Hematopoietic multipotent progenitor cell treated with erythropoietin and hydrocortisone succinate and interleukin-3 and kit ligand, for 8 days (in vitro differentiated cells): ENCODE measurements around the gene BACE2.

Experiments used
- DNase-seq: peaks from one replicate; pipeline ENCODE4 v3.0.0-alpha.2; 2015

BACE2 gene

DNA sequence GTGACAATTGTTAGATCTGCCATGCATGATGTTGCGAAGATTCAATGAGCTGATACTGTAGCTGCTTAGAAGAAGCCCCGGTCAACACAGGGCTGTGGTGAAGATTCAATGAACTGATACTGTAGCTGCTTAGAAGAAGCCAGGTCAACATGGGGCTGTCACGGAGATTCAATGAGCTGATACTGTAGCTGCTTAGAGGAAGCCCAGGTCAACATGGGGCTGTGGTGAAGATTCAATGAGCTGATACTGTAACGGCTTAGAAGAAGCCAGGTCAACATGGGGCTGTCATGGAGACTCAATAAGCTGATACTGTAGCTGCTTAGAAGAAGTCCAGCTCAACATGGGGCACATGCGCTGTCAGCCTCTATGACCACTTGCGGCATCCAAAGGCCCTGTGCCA lies 18.8 kb upstream of the BACE2 start:
- peak; percentile 40 for DNase-seq

DNA sequence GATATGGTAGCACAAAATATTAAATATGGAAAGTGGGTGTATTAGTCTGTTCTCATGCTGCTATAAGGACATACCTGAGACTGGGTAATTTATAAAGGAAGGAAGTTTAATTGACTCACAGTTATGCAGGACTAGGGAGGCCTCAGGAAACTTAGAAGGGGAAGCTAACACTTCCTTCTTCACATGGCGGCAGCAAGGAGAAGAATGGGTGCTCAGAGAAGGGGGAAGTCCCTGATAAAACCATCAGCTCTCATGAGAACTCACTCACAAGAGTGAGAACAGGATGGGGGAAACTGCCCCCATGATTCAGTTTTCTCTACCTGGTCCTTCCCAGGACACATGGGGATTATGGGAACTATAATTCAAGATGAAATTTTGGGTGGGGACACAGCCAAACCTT lies 15.8 kb upstream of the BACE2 start:
- DNase-seq: no peak

DNA sequence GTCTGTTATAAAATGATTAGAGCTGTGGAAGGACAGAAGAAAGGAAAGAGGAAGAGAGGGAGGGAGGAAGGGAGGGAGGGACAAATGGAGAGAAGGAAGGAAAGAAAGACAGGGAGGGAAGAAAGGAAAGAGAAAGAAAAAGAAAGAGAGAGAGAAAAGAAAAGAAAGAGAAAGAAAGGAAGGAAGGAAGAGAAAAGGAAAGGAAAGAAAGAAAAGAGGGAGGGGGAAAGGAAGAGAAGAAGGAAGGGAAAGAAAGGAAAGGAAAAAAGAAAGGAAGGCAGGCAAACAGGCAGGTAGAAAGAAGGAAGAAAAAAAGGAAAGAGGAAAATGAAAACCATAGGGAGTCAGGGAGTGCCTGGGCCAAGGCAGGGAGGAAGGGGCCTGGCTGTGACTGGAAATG lies 14.5 kb upstream of the BACE2 start:
- no peak for DNase-seq

DNA sequence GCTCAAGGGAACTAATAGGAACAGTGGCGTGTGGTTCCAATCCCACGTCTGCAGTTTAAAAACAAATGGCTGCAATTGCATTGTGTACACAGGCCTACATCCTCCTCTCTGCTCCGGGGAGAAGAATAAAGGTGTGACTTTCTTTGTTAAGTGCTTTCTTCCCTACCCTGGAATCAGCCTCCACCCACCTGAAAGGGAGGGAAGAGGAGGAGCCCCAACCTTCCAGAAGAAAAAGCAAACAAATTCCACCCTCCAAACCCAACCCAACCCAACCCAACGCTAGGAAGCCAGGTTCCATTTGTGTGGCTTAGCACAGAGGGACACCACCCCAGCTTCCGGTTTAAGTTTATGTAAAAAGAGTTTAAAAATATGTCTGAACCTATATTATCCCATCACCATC lies 11.8 kb upstream of the BACE2 start:
- DNase-seq: no peak

DNA sequence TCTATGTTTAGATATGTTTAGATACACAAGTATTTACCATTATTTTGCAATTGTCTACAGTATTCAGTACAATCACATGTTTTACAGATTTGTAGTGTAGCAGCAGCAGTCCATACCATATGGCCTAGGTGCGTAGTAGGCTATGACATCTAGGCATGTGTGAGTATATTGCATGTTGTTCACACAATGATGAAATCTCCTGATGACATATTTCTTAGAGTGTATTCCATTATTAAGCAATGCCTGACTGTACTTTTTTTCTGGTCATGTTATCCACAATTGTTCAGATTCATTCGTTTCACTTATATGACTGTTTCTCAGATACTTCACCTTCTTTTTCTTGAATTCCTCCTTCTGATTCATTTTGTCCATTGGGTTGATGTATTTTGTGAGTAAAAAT lies 9.9 kb upstream of the BACE2 start:
- DNase-seq: no peak

DNA sequence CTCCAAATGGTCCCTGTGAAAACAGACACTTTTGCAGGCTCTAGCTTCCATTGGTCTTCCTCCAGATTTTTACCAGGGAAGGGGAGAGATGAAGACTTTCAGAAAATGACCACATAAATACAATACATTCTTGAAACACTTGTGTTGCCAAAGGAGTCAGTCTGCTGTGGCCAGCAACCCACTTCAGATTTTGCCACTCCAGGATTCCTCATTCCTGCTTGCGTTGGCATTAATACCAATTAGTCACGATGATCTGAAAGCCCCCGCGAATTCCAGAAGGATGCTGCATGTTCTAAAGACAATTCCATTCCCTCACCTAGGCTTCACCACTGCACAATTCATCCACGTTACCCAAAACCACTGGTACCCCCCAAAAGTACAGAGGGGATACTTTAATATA lies 7.9 kb upstream of the BACE2 start:
- no peak for DNase-seq

DNA sequence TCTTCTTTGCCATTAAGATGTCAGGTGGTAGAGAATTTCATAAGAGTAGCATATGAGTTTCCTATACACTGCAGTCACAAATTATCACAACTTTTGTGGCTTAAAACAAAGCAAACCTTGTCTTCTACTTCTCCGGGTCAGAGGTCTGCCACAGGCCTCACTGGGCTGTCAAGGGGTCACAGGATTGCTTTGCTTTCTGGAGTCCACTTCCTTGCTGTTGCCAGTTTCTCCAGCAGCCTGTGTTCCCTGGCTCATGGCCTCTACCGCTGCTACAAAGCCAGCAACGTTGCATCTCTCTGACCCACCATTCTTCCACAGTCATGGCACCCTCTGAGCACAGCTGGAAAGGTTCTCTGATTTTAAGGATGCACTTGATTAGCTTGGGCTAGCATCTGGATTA lies 6.5 kb upstream of the BACE2 start:
- no peak for DNase-seq

DNA sequence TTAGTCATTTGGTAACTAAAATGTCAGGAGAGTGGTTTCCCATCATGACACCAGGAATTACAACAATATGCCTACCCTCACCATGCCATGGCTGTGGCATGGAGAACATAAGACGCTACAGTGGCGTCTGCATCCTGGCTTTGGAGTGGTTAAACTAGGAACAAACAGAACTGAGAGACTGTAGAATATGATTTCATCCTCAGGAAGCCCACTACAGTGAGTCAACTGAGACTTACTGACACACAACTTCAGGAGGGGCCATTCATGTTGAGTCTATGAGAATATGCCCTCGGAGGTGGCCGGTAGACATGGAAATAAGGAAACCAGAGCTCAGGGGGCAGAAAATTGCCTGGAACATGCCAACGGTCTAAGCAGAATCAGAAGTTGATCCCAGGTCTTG lies 5.9 kb upstream of the BACE2 start:
- DNase-seq: no peak

DNA sequence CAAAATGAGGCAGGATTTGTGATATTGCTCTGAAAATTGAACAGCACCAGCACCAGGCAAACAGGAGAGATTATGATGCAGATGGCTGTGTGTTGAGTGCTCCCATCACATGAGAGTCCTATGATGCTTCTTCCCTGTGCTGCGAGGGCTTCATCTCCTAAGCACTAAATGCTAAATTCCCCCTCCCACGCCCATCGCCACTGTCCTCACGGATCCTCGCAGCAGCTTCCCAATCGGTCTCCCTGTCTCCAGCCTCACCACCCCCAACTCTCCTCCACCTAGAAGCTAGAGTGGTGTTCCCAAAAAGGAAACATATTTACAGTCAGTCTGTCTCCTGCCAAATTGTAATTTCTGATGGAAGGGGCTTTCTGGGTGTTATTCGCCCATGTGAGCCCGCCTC lies 4.9 kb upstream of the BACE2 start:
- no peak for DNase-seq

DNA sequence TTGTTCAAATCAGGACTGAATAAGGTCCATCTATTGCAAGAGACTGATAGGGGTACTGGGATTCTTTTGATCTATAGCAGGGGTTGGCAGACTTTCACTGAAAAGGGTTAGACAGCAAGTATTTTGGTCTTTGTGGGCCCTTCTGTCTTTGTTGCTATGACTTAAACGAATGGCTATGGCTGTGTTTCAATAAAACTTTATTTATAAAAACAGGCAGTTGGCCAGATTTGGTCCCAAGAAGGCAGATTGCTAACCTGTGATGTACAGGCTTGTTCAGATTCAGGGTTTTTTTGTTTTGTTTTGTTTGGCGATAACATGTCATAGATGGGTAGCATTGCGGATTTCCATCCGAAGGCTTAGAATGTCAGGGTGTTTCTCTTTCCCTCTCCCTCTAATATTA lies 3.9 kb upstream of the BACE2 start:
- DNase-seq: peak; percentile 4

DNA sequence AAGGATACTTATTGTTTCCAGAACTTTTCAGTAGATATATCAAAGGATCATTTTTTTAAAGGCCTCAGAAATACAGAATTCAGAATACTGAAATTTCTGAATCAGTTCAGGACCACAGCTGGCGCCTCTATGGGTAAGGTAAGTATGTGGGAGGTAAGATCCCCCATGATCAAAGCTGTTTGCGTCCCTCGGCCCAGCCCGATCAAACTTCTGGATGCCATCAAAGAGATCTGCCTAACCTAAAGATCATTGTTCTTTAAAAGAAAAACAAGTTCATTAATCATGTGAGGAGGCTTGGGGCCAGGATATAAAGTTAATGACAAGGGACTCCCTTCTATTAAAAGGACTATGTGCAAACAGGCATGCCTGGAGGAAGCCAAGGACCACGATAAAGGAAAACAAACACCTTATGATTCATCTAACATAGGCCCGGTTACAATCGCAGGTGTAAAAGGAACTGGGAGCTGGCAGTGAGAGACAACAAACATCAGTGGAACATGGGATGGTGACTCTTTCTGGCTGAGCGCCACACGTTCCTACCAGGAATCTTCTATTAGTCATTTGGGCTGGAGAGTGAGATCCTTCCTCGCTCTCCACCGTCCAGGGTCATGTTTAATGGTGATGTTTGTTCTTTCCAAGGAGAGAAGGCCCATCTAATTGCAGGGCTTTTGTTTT lies 2.8 kb upstream of the BACE2 start:
- no peak for DNase-seq

DNA sequence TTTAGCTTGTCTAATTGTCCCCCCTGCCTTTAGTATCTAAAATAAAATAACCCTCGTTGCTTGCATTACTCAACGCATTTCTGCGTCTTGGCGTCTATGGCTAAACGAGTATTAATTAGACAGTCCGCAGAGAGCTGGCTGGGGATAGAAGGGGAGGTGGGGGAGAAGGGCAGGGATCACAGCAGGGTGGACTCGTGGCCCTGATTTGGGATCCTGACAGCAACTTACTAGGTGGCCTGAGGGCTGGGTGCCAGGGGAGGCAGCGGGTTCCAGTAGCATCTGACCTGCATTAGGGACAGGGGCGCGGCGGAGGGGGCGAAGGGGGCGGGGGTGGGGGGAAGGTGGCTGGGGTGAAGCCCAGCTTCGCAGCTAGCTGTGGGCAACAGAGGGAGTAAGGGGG lies 1.1 kb upstream of the BACE2 start:
- DNase-seq: no peak

DNA sequence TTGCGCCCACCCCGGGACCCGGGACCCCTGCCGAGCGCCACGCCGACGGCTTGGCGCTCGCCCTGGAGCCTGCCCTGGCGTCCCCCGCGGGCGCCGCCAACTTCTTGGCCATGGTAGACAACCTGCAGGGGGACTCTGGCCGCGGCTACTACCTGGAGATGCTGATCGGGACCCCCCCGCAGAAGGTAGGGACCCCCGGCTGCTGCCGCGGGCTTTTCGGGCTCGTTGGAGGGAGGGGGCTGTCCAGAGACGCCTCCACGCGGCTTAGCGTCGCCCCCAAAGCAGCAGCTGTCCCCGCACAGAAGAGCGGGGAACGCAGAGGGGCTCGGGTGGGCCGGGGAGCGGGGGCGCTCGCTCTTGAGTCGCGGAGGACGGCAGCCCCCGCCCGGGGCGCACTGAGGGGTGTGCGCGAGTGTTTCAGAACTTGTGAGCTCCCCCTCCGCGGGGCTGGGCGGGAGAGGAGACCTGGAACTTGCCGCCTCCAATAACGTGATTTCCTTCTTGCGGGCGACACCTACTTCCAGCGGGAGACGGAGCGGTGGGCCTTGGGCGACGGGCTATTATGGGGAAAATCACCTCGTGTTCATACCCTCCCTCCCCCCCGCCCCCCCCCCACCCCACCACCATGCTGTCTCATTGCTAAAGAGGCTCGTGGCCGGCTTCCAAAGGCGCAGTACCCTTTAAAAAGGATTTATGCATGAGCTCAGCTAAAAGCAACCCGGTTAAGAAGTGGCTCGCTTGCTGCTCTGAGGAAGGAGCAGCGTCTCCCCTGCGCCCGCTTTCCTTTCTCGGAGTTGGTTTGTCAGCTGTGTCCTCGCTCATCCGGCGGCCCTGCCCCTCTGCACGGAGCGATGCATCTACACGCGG lies 664 bp downstream of the BACE2 start:
- DNase-seq: peak; percentile 21

DNA sequence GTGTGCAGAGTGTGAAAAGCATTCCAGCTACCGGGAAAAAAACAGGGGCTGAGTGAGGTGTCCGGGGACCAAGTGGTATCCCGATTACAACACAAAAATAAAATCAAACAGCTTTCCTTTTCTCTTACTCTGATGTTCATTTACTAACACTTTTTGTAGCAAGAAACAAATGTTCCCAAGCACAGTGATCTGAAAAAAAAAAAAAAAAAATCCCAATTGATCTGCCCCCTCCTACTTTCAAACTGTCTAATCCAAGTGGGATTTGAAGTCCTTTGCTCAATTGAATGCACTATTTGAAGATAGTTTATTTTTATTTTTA lies 1.3 kb downstream of the BACE2 start:
- DNase-seq: no peak

DNA sequence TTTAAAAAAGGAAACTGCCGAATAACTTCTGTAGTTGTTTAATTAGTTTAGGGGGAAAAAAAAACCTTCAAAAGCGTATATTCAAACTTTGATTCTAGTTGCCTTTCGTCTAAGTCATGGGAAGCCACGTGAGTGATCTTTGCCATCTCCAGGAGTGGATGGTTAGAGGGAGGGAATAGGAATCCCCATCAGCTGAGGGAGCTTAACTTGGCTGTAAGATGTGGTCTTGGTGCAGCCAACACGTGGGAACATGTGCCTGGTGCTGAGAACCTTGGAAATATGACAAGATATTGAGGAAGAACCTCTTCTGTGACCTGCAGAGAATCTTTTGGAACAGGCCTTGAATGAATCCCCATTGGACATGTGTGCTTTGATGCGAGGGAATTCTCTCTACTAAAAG lies 1.7 kb downstream of the BACE2 start:
- no peak for DNase-seq

DNA sequence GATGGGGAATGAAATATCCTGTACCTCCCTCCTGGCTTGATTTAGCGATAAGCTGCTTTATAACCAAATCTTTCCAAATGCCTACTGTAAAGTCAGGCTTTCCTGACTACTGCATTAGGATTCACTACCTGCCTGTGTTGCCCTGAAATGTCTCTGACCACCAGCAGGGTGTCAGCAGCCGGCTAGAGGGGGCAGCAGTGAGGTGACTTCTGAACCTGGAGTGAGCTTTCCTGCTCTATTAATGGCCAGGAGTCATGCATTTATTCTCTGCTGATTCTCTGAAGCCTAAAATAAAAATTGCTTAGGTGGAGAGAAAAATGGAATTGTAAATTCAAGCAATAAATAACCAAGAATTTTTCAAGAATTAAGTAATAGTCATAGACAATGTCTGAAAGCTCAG lies 2.5 kb downstream of the BACE2 start:
- DNase-seq: peak; percentile 64

DNA sequence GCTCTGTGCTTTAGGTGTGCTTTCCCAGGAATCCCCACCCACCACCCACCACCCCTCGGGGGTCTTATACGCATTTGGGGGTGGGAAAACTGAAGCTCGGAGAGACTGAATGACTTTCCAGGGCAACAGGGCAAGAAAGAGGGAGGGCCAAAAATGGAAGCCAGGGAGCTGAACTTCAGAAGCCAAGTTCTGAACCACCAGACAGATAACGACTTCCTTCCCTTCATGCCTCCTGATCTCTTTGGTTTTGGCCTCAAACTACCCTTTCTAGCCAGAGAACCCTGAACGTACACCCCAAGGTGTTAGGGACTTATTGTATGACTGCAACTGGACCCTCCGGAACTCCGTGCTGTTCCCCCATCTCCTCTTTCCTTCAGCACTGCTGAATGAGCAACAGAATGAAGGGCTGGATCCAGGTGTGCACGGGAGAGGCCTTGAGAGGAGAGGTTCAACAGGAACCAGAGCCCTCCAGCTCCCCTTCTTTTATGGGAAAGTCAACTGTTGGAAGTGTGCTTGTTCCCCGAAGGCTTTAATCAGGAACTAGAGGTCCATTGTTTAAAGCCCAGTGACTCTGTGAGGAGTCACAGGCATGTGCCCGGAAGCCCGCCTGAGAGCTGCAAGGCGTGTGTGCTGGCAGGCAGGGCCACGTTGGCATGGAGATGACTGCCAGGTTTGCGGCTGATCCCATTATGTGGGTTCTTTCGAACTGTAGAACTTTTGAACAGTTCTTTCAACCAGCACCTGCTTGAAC lies 3.1 kb downstream of the BACE2 start:
- no peak for DNase-seq

DNA sequence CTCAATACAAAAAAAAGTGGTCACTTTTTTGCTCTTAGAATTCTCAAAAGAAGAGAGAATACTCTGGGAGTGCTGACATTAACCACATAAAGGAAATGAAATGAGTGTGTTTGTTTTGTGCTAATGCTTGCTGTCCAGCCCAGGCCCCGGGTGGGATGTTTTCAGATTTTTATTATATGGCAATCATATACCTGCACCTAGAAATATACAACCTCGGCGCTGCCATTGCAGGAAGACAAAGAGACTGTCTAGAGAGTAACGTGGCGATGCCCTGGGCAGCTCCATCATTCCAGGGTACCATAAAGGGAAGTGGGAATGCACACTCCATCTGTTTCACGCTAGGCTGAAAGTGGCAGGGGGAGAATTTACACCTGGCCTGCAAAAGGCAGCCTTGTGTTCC lies 7.1 kb downstream of the BACE2 start:
- DNase-seq: no peak

DNA sequence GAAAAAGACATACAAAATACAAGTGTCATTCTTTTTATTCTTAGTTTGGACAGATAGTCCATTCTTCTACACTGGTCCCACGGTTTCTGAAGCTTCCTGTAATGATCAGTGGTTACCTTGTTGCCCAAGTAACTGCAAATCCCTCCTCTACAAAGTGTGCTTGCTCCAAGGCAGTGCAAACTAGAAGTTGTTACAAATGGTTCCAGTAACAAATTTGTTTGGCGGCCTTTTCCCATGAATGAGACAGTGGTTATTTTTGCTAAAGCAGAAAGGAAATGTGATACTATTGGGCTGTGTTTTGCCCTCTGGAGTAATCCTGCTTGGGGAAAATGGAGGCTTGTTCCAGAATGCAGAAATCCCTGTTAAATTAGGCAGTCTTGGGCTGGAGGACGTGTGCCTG lies 8.9 kb downstream of the BACE2 start:
- DNase-seq: no peak

DNA sequence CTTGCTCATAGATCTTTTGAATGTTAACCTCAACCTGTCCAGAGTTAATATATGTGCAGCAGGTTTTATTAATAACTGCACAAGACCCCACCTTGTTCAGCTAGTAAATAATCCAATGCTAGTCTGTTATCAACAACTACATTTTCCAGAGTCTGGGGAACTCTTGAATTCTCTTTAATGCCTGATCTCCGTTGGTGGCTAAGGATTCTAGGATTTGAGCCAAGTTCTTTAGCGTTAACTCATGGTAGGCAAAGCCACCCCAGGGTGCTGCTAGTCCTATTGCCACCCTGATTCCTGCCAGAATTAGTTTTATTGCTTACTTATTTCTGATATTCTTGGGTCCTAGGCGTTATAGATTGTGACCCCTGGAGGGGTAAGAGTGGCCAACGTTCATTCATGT lies 12.8 kb downstream of the BACE2 start:
- DNase-seq: no peak

DNA sequence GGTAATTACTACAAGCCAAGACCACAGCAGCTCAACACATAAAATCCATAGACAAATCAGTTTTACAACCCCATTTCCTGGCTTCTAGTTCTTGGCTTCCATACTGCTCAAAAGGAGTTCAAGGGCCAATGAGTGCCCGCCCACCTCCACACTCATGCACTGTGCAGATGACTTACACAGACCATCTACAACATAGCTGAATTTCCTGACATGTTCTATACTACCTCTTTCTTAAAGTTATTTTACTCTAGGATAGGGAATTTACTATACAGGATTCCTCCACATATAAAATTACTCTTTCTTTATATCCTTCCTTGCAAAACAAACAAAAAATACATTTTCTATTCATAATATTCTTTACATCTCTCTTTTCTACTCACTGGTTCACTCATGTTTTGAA lies 14.6 kb downstream of the BACE2 start:
- no peak for DNase-seq

DNA sequence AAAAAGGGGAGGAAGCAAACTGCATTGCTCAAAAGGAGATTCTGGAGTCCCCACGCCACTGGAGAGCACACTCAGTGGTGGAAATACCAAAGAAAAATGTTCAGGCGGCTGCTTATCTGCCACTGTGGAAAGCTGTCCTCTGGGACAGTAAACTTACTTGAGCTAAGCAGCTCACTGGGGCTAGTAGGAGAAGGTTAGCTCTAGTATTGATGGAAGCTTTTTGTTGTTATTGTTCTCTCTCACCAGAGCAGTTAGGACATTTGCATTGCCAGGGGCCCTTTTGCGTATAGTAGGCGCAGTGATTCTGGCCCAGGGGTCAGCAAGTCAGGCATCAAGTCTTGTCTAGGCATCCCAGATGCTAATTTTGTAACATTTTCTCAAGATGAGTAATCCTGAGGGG lies 15.6 kb downstream of the BACE2 start:
- no peak for DNase-seq

DNA sequence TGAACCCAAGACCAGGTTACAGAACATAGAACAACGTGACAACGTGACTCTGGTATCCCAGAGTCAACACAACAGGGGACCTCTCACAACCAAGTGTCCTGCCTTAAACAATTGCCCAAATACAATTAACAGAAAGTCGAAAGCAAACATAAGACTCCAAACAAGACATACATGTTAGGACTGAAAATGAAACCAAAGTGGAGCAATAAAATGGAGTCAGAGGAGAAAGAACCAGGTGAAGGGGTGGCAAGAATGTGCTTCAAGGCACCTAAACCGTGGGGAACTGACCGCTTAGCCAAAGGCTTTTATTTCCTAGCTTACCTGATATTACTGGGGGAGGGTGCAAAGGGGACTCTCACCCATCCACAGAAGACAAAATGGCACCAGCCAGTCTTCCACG lies 17.8 kb downstream of the BACE2 start:
- DNase-seq: no peak
